Activated naive CD4-positive, alpha-beta T cell treated with anti-CD3 and anti-CD28 coated beads, Interleukin-2, amount 50 U/mL, for 24 hours (primary cell): Measurements from ENCODE around the gene KDM7A.
A peak's percentile ranks its signal among the peaks of the same experiment; 100 is the strongest.

Experiments
- H3K27ac Mint-ChIP-seq: one replicate; pipeline ENCODE4 v1.8.0; 2021; ENCODE audit warnings: mild to moderate bottlenecking, mixed read lengths
- H3K27me3 Mint-ChIP-seq: one replicate; pipeline ENCODE4 v1.8.0; 2021; ENCODE audit warnings: mixed read lengths
- H3K36me3 Mint-ChIP-seq: one replicate; pipeline ENCODE4 v1.8.0; 2021; ENCODE audit warnings: mixed read lengths
- H3K4me1 Mint-ChIP-seq: one replicate; pipeline ENCODE4 v1.8.0; 2021; ENCODE audit warnings: mixed read lengths
- H3K4me3 Mint-ChIP-seq: one replicate; pipeline ENCODE4 v1.8.0; 2021; ENCODE audit warnings: mild to moderate bottlenecking, mixed read lengths
- H3K9me3 Mint-ChIP-seq: one replicate; pipeline ENCODE4 v1.8.0; 2021; ENCODE audit warnings: mixed read lengths

The KDM7A gene, protein sequence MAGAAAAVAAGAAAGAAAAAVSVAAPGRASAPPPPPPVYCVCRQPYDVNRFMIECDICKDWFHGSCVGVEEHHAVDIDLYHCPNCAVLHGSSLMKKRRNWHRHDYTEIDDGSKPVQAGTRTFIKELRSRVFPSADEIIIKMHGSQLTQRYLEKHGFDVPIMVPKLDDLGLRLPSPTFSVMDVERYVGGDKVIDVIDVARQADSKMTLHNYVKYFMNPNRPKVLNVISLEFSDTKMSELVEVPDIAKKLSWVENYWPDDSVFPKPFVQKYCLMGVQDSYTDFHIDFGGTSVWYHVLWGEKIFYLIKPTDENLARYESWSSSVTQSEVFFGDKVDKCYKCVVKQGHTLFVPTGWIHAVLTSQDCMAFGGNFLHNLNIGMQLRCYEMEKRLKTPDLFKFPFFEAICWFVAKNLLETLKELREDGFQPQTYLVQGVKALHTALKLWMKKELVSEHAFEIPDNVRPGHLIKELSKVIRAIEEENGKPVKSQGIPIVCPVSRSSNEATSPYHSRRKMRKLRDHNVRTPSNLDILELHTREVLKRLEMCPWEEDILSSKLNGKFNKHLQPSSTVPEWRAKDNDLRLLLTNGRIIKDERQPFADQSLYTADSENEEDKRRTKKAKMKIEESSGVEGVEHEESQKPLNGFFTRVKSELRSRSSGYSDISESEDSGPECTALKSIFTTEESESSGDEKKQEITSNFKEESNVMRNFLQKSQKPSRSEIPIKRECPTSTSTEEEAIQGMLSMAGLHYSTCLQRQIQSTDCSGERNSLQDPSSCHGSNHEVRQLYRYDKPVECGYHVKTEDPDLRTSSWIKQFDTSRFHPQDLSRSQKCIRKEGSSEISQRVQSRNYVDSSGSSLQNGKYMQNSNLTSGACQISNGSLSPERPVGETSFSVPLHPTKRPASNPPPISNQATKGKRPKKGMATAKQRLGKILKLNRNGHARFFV

DNA sequence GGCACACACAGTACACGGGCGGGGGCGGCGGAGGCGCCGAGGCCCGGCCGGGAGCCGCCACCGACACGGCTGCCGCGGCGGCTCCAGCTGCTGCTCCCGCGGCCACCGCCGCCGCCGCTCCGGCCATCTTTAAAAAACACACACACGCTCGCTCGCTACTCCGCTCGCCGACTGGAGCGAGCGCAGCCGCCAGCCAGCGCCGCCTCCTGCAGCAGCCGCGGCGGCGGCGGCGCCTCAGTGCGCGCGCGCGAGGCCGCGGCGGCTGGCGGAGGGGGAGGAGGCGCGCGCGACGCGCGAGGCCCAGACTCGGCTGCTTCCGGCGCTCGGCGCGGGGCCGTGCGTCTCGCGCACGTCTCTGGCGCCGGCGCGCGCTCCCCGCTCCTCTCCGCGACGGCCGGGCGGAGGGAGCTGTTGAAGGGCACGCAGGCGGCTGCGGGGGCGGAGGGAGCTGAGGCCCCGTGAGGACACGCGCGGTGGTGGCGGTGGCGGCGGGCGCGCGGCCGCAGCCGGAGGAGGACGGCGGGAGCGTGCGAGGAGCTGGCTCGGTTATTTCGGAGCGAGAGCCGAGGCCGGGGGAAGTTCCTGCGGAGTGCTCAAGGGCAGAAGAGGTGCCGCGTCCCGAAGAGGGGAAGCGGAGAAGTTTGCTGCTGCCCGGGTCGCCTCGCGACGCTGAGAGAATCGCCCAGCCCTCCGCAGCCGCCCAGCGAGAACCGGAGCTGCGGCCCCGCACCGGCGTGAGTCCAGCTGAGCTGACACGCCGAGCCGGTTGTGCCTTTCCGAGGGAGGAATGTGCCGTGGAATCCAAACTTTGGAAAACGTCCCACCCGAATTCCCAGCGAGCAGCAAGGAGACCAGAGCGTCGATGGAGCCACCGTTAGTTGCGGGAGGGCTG, at the start of gene KDM7A:
Gene KDM7A, minus strand, starts transcription at position 173 of the 892 bp plus-strand sequence. Its CDS starts 46 bp downstream, at position 127.
- Mint-ChIP-seq H3K4me1 (peaks cover 36% of the 10 kb centered on the region), H3K36me3 (no peaks in the 10 kb centered on the region), H3K9me3 (no peaks in the 10 kb centered on the region), H3K4me3 (peak within 1 kb of the TSS; percentile 98), H3K27ac (peak within 1 kb of the TSS; percentile 94), H3K27me3 (no peaks in the 10 kb centered on the region)

DNA sequence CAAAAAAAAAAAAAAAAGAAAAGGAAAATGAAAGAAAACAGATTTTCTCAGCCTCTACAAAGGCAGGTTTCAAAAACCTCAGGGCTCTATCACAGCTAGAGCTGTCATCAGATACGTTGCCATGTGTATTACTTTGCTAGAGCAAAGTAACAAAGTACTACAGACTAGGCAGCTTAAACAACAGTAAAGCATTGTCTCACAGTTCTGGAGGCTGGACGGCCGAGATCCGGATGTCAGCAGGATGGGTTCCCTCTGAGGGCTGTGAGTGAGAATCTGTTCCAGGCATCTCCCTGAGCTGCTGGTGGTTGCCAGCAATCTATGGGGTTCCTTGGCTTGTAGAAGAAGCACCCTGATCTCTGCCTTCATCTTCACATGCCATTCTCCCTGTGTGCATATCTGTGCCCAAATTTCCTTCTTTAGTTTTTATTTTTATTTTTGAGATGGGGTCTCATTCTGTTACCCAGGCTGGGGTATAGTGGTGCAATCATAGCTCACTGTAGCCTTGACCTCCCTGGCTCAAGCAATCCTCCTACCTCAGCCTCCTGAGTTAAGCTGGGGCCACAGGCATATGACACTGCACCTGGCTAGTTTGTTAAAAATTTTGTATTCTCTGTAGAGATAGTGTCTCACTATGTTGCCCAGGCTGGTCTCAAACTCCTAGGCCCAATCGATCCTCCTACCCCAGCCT, 48.9 kb upstream of the KDM7A start:
- Mint-ChIP-seq H3K36me3 (no peaks in the 10 kb centered on the region), H3K27ac (peak overlapping the region; percentile 14), H3K9me3 (no peaks in the 10 kb centered on the region), H3K4me1 (peaks cover 59% of the 10 kb centered on the region), H3K27me3 (no peaks in the 10 kb centered on the region), H3K4me3 (no peak overlapping the region)

DNA sequence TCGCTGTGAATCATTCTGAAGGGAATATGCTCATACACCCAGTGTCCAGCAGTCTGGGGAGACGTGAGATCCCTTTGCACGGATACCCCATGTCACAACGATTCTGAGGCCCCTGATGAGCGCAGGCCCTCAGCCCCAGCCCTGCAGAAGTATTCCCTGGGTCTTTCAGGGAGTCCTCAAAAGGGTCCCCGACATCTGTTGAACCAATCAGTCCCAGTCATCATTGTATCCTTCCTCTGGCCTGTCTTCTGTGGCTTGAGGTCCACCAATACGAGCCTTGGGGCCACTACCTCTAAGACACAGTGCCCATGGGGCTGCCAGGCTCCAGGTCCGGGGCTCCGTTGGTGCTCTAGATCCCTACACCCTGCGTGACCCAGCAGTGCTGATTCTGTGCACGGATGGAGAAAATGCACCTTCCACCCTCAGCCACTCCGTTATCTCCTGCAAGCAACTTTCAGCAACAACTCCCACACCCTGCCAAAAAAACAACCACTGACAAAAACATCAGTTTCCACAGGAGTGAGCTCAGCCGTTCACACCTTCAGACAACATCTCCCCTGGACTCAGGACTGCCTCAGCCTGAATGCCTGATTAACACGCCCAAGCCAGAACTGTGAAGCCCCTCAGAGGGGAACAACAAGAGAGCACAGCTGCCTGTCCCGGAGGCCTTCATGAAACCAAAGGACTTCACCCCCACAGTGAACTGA, 46.9 kb upstream of the KDM7A start:
- peak overlapping the region; percentile 3 for H3K4me3 Mint-ChIP-seq
- H3K27me3 Mint-ChIP-seq = no peaks in the 10 kb centered on the region
- H3K36me3 Mint-ChIP-seq = no peaks in the 10 kb centered on the region
- H3K9me3 Mint-ChIP-seq = no peaks in the 10 kb centered on the region
- peaks cover 55% of the 10 kb centered on the region for H3K4me1 Mint-ChIP-seq
- H3K27ac Mint-ChIP-seq = peak overlapping the region; percentile 13

DNA sequence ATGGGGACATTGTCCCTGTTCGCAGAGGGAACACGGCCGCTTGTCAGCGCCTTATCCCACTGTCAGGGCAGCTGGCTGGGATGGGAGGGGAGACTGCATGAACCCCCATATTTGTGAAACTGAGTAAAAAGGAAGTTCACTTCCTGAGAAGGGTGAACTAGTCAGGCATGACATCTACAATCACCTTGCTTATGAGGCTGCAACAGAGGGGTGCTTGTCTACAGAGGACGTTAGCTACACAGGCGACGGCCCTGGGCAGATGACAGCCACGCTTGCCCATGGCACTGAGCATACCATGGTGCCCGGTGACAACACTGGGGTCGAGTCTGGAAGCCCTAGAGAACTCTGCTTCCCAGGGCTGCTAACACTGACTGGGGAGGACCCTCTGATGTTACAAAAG, 46.0 kb upstream of the KDM7A start:
- Mint-ChIP-seq H3K27me3 (no peaks in the 10 kb centered on the region), H3K4me1 (peaks cover 51% of the 10 kb centered on the region), H3K9me3 (no peaks in the 10 kb centered on the region), H3K36me3 (no peaks in the 10 kb centered on the region), H3K27ac (no peak overlapping the region), H3K4me3 (no peak overlapping the region)

DNA sequence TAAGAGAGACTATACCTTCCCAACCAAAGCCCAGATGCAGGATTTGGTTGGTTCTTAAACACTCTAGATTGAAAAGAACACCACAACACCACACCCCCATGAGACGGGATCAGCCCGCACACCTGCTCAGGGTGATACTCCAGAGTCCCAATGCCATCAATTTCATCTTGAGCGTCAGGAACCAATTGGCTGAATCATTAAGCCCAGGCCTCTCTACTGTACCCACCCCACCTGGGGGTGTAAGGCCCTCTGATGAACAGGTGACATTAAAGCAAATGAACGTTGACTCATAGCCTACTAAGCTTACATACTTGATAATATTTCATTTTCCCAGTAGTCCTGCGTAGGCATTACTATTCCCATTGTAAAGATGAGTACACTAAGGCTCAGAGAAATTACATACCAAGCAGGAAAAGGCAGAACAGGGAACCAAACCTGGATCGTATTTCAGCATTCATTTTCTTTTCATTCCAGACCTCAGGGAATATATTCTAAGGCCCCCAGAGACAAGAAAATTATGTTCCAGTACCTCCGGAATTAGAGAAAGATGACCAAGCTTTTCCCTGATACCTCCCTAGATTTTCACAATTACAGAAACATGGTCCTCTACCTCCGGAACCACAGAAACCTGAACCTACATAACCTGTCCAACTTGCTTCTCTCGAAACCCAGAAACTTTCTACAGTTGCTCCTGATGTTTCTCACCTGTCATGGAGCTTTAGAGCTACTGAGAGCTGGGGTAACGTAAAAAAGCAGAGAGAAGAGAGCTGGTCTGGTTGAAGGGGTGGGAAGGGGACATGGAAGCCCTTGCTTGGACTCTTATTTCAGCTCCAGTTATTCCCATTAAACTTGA, 43.1 kb upstream of the KDM7A start:
- Mint-ChIP-seq H3K4me3 (no peak overlapping the region), H3K27me3 (no peaks in the 10 kb centered on the region), H3K4me1 (peaks cover 39% of the 10 kb centered on the region), H3K36me3 (peaks cover 2% of the 10 kb centered on the region), H3K27ac (no peak overlapping the region), H3K9me3 (no peaks in the 10 kb centered on the region)

DNA sequence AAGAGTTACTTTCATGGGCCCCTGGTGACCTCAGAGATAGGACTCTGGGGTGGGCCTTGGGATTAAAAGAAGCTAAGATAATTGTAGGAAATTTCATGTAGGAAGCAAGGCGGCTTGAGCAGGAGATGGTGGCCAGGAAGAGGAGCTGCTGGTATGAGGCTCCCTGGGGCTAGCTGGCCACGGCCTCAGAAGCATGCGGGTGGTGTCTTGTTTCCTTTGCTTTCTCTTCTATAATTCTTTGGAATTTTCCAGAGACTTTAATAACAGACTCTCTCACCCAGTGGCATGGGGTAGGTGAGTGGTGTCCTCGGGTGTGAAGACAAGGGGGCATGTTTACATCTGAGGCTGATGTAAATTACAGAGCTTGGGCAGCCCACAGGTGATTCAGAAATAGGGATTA, 41.9 kb upstream of the KDM7A start:
- H3K36me3 Mint-ChIP-seq = peaks cover 2% of the 10 kb centered on the region
- H3K9me3 Mint-ChIP-seq = no peaks in the 10 kb centered on the region
- peaks cover 35% of the 10 kb centered on the region for H3K4me1 Mint-ChIP-seq
- no peak overlapping the region for H3K27ac Mint-ChIP-seq
- H3K4me3 Mint-ChIP-seq = no peak overlapping the region
- no peaks in the 10 kb centered on the region for H3K27me3 Mint-ChIP-seq

DNA sequence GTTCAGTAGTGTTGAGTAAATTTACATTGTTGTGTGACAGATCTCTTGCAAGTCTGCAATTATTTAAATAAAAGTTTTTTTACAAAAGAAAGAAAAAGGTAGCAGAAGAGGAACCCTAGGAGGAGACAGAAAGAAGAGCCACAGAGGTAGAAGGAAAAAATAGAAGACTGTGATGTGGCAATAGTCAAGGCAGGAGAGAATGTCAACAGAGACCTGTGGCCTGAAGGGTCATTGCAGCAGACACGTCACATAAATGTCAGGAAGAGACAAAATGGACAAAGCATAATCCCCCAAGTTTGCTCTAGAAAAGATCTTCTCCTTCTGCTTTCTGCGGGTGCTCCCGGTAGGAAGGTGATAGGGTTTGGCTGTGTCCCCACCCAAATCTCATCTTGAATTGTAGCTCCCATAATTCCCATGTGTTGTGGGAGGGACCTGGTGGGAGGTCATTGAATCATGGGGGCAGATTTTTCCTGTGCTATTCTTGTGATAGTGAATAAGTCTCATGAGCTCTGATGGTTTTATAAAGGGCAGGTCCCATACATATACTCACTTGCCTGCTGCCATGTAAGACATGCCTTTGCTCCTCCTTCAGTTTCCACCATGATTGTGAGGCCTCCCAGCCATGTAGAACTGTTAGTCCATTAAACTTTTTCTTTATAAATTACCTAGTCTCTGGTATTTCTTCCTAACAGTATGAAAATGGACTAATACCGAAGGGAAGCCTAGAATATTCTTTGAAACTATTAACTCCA, 41.1 kb upstream of the KDM7A start:
- Mint-ChIP-seq H3K4me3 (no peak overlapping the region), H3K36me3 (peaks cover 2% of the 10 kb centered on the region)

DNA sequence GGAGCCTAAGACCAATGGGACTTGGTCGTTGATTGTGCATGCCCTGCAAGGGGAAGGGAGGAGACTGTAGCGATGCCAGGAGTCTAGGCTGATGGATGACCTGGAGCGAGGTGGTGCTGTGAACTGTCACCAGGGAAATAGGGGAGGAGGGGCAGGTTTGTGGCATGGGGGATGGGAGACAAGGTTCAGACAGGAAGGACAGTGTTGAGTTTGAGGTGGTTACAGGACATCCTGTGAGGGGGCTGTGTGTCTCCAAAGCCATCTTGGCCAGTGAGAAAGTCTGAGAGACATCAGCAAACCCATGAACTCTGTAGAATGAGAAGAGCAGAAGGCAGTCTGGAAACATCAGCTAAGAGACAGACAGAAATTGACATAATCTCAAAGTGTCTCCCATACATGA, 38.5 kb upstream of the KDM7A start:
- H3K9me3 Mint-ChIP-seq = no peaks in the 10 kb centered on the region
- peaks cover 2% of the 10 kb centered on the region for H3K36me3 Mint-ChIP-seq
- H3K4me1 Mint-ChIP-seq = peaks cover 40% of the 10 kb centered on the region
- no peak overlapping the region for H3K4me3 Mint-ChIP-seq
- H3K27me3 Mint-ChIP-seq = no peaks in the 10 kb centered on the region
- H3K27ac Mint-ChIP-seq = no peak overlapping the region

More for the DNA sequence above, 41.1 kb upstream of the KDM7A start:
- no peak overlapping the region for H3K27ac Mint-ChIP-seq
- peaks cover 29% of the 10 kb centered on the region for H3K4me1 Mint-ChIP-seq
- no peaks in the 10 kb centered on the region for H3K27me3 Mint-ChIP-seq
- no peaks in the 10 kb centered on the region for H3K9me3 Mint-ChIP-seq

DNA sequence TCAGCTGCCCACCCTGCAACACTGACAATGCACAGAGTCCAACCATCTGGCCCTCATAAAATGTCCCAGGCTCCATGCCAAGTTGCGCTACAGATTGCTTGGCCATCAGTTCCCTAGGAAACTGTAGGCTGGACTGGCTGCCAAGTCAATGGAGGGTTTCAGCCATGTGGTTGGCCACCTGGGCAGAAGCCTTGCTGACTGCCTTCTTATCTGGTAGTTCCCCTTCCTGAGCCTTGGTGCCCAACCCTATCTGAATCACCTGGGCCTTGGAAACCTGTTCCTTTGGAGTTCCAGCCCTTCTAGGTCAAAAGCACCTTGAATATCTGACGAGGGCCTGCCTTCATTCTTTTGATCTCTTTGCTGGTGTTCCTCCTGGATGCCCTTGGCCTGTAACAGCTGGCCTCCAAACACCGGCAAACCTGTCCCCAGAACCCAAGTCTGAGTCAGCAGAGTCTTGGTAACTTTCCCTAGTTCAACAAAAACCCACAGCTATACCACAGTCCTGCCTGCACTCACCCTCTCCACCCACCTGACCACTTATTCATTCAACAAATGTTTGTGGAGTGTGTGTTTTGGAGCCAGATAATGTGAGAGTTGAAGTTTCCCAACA, 37.4 kb upstream of the KDM7A start:
- no peak overlapping the region for H3K27ac Mint-ChIP-seq
- no peak overlapping the region for H3K4me3 Mint-ChIP-seq
- H3K9me3 Mint-ChIP-seq = no peaks in the 10 kb centered on the region
- no peaks in the 10 kb centered on the region for H3K27me3 Mint-ChIP-seq
- H3K36me3 Mint-ChIP-seq = peaks cover 2% of the 10 kb centered on the region
- H3K4me1 Mint-ChIP-seq = peaks cover 44% of the 10 kb centered on the region

DNA sequence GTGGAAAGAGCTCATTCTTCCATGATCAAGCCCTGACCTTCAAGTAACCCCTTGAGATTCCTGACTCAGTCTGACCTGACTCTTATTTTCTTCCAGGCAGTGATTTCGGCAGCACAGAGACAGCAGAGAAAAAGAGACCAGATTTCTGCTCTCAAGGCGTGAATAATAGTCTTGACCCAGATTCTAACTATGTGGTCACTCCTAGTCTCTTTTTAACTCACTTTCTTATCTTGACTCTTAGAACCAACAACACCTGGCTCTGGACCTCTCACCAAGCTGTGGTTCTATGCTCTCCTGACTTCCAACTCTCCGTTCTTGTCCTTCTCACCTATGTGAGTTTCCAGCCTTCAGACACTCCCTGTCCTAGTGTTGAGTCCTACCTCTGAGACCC, 36.9 kb upstream of the KDM7A start:
- Mint-ChIP-seq H3K27ac (no peak overlapping the region), H3K4me1 (peaks cover 49% of the 10 kb centered on the region), H3K36me3 (peaks cover 2% of the 10 kb centered on the region), H3K4me3 (no peak overlapping the region), H3K9me3 (no peaks in the 10 kb centered on the region), H3K27me3 (no peaks in the 10 kb centered on the region)

DNA sequence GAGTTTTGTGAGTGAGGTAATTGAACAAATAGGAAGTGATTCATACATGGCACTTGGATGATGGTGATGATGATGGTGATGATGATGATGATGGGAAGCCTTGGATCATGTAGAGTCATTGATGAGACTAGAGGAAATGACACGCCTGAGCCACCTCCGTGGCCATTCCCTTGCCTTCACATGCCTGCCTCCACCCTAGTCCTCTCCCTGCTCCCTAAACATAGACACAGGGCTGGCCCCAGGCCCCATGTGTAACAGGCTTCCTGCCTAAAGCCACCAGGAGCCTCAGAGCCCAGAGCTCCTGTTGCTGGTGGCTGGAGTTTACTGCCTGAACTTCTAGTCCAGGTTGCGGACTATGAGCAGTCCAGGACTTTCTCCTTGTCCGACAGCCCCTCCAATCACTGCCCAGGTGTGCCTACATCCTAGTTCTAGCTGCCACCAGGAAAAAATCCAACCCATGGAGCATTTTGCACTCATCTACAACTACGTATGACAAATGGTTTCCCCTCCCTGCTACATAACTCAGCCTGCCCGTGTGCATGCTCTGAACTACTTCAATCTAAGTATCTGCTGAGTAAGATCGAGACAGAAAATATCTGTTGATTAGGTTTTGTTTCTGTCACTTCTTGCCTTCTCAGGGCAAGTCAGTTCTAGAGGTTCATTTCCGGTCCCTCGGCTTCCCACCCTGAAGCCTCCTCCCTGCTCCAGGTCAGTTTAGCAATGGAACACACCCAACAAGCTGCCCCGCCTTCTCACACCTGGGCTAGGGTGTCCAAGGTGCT, 35.5 kb upstream of the KDM7A start:
- peak overlapping the region; percentile 70 for H3K27ac Mint-ChIP-seq
- no peaks in the 10 kb centered on the region for H3K36me3 Mint-ChIP-seq
- H3K27me3 Mint-ChIP-seq = no peaks in the 10 kb centered on the region
- no peaks in the 10 kb centered on the region for H3K9me3 Mint-ChIP-seq
- H3K4me1 Mint-ChIP-seq = peaks cover 59% of the 10 kb centered on the region
- peak overlapping the region; percentile 11 for H3K4me3 Mint-ChIP-seq

DNA sequence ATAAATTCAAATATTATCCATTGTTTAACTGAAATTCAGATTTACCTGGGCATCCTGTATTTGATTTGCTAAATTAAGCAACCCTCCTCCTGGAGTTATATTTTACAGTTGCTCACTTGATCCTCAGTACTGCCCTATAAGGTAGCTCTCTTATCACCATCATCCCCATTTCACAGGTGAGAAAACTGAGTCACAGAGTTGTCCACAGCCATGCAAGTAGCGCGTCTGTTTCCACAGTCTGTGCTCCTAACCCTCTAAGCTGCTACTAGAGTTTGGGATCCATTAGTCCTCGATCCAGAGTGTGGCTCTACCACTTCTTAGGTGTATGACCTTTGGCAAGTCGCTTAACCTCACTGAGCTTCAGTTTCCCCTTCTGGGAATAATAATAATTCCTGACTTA, 34.9 kb upstream of the KDM7A start:
- no peak overlapping the region for H3K27ac Mint-ChIP-seq
- no peaks in the 10 kb centered on the region for H3K36me3 Mint-ChIP-seq
- H3K27me3 Mint-ChIP-seq = no peaks in the 10 kb centered on the region
- peaks cover 65% of the 10 kb centered on the region for H3K4me1 Mint-ChIP-seq
- no peak overlapping the region for H3K4me3 Mint-ChIP-seq
- H3K9me3 Mint-ChIP-seq = no peaks in the 10 kb centered on the region
